Stimulated activated CD8-positive, alpha-beta memory T cell treated with anti-CD3 and anti-CD28 coated beads, Interleukin-7, amount 100 ng/mL, for 24 hours (primary cell): ENCODE measurements around the gene GADD45A.

Experiments
- DNase-seq: peaks from one replicate; pipeline ENCODE4 v3.0.0-alpha.2; 2020; ENCODE audit warnings: low read depth

The GADD45A gene

GRCh38 chr1:67672260-67672803 is 12.7 kb upstream of the GADD45A start:
- no peak for DNase-seq

GRCh38 chr1:67673468-67674201 is 11.4 kb upstream of the GADD45A start:
- no peak for DNase-seq

DNA sequence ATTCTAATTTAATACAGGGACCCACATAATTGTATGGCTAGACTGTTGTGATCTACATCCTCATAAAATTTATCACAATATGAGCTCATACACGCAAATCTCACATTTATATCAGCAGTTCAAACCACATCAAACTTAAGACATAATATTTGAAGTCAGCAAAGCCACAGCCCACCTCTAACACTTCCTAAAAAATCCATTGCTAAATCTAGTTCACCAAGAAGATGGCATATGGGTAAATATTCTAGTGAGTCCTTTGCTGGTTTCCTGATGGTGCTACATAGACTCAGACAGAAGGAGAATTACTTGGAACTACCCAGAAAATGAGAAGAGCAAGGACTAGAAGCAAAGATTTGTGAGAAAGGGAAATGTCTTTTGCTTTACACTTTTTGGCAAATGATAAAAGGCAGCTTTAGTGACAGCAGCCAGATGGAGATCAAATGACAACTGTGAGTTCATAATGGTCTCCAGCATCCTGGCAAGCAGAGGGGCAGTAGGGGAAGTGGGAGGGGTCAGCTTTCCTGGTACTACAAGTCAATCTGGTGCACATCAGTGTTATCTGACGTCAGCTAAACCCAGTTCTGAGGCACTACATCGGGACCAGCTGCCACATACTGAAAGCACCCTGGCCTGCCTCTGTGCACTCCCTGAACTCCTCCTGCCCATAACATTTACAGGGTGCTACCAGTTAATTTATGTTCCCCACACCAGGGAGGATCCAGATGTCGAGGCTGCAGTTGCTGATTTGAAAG is 10.6 kb upstream of the GADD45A start:
- no peak for DNase-seq

GRCh38 chr1:67675800-67676199 is 9.2 kb upstream of the GADD45A start:
- no peak for DNase-seq

DNA sequence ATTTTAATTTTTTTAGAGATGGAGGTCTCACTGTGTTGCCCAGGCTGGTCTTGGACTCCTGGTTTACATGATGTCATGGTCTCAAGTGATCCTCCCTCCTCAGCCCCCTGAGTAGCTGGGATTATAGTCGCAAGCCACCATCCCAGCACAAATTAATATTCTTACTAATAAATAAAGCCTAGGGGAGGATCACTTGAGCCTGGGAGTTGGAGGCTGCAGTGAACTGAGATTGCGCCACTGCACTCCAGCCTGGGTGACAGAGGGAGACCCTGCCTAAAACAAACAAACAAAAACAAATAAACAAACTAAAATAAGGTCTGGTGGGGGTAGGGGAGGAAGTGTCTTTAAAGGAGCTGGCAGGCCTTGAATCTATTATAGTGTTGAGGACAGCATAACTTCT is 8.7 kb upstream of the GADD45A start:
- no peak for DNase-seq

- no peak for DNase-seq
Measured at GRCh38 chr1:67676946-67677345, 8.1 kb upstream of the GADD45A start.

- no peak for DNase-seq
Measured at GRCh38 chr1:67677408-67677807, 7.6 kb upstream of the GADD45A start.

GRCh38 chr1:67677930-67678329 is 7.1 kb upstream of the GADD45A start:
- DNase-seq: no peak

DNA sequence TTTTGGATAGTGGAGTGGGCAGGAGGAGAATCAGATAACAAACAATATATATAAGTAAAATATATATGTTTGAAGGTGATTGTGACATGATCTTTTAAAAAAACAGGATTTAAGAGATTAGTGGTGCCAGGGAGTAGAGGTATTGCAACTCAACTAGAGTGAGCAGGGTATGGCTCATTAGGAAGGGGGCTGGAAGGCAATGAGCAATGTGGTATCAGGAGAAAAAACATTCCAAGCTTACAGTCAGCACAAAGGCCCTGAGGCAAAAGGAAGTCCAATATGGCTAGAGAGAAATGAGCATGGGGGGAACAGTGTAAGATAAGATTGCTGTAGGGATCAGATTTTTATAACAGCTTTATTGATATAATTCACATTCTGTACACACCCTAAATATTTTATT is 5.3 kb upstream of the GADD45A start:
- DNase-seq: no peak

- DNase-seq: no peak
Measured at GRCh38 chr1:67680486-67680885, 4.5 kb upstream of the GADD45A start.

- DNase-seq: no peak
Measured at GRCh38 chr1:67682659-67683197, 2.3 kb upstream of the GADD45A start.

DNA sequence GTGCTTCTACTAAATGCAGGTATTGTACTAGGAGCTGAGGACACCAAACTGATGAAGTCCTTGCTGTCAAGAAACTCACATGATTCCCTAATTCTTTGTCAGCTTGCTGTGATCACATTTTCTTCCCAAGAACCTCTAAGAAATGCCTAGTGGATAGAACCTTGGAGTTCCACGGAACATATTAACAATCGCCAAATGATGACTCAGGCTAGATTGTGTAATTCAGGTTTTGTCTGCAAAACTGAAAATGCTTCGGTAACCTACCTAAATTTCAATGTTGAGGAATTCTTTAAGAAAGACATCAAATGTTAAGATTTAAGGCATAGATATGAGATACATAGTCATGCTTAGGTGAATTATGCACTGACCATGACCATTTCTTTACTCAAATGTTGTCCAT is 1.7 kb upstream of the GADD45A start:
- DNase-seq: no peak

DNA sequence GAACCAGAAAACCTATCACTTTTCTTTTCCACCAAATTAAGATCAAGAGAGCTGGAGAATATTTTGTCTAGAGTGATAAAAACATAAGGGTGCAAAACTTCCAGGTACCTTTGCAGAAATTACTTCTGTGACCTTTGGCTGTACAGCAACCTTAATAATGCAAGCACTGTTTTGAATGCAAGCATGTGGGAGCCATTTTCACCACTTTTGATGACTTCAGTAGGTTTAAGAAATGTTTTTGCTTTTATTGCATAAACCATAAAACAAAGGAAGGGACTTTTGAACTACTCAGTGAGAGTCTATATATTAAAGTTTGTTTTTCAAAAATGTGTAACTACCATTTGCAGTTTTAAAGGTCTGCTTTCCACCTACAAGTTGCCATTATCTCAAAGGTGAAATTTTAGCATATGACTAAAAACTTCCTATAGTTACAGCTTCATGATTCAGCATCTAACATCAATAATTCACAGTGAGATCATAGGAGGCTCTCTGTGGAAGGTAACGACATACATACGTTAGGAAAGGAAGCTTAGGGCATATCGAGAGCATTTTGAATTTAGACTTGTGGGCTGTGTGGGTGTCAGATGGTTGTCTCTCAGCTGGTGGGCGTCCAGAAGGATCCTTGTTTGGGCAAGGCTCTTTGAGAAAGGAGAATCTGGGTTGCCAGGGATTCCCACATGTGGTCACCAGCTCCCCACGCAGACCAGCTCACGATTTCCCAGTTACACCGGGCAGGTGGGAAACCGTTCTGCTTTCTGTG is 1.1 kb upstream of the GADD45A start:
- peak; percentile 6 for DNase-seq

DNA sequence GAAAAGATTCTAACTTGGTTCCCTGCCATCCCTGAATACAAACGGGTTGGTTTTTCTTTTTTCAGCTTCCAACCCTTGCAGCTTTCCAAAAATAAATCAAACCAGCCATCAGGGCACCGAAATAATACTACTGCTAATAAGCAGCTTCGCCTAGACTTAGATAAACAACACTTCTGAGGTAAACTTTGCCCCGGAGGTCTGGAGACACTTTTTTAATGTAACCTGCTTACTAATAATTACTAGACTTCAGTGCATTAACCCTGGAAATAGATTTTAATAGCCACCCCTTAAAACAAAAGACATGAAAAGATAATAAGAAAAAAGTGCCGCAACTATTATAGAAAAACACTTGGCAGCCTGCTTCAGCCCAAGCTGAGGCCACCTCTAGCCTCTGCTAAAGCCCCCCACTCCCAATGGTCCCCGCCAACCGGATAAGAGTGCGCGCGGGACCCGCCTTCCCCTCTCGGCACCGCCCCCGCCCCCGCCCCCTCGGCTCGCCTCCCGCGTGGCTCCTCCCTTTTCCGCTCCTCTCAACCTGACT is 405 bp upstream of the GADD45A start:
- peak; percentile 85 for DNase-seq

GRCh38 chr1:67685558-67686266 is 711 bp downstream of the GADD45A start:
- DNase-seq: peak; percentile 37

GRCh38 chr1:67686267-67687197 is 1.5 kb downstream of the GADD45A start:
- DNase-seq: peak; percentile 13

- DNase-seq: no peak
Measured at GRCh38 chr1:67687198-67687545, 2.2 kb downstream of the GADD45A start.

- no peak for DNase-seq
Measured at GRCh38 chr1:67687649-67688048, 2.6 kb downstream of the GADD45A start.

DNA sequence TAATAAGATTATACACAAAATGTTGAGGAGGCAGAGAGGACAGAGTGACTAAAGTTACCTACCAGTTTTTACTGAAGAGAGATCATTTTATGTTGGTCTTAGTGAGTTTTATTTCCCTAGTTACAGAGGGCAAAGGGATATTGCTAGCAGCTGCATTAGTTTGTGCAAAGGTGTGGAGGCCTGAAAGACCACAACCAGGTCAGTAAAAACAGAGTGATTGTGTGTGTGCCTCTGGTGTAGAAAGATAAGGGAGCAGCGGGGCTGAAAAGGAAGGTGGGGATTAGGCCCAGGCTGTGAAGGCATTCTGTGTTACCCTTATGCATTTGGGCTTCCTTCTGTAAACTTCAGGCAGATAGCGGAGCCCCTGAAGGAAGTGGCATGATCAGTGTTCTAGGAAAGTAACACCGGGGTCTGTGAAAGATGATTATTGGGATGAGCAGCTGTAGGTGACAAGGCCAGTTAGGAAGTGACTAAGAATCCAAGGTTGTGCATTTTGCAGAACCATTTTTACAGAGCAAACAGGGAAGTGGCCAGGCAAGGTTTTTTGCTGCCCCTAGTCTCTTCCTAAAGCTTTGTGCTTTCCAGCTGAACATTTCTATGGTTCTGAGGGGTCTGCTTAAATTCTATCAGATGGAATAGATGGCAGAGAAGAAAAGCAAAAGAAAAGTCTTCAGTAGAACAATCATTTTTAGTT is 3.7 kb downstream of the GADD45A start:
- DNase-seq: no peak
